ENCODE results near the gene UBE2M.

UBE2M gene

GRCh38 chr19:58538257-58539168, 19.9 kb downstream of the UBE2M start:
- DNase-seq, result peak; percentile 46

- no peak for DNase-seq
Measured at GRCh38 chr19:58536852-58537798, 21.3 kb downstream of the UBE2M start.

- DNase-seq, result no peak
Measured at GRCh38 chr19:58535857-58536256, 22.6 kb downstream of the UBE2M start.

GRCh38 chr19:58531034-58531840, 27.2 kb downstream of the UBE2M start:
- DNase-seq, result no peak

GRCh38 chr19:58529405-58529804, 29.0 kb downstream of the UBE2M start:
- no peak for DNase-seq

- DNase-seq, result no peak
Measured at GRCh38 chr19:58522709-58523108, 35.7 kb downstream of the UBE2M start.

- no peak for DNase-seq
Measured at GRCh38 chr19:58521651-58522050, 36.8 kb downstream of the UBE2M start.

- DNase-seq, result no peak
Measured at GRCh38 chr19:58520257-58520599, 38.2 kb downstream of the UBE2M start.

GRCh38 chr19:58519355-58520256, 38.8 kb downstream of the UBE2M start, which contains the start of gene ZBTB45:
Gene ZBTB45, minus strand, starts transcription at chr19:58519810. Its CDS starts 2,137 bp downstream, at chr19:58517673.
- peak; percentile 93 for DNase-seq

GRCh38 chr19:58519087-58519354, 39.4 kb downstream of the UBE2M start:
- DNase-seq, result peak; percentile 52

GRCh38 chr19:58518256-58519086, 39.9 kb downstream of the UBE2M start:
- DNase-seq, result no peak

- no peak for DNase-seq
Measured at GRCh38 chr19:58516964-58517833, 41.2 kb downstream of the UBE2M start.

- no peak for DNase-seq
Measured at GRCh38 chr19:58516246-58516836, 42.1 kb downstream of the UBE2M start.

GRCh38 chr19:58515259-58515658, 43.2 kb downstream of the UBE2M start:
- DNase-seq, result no peak

- DNase-seq, result no peak
Measured at GRCh38 chr19:58514564-58515022, 43.8 kb downstream of the UBE2M start.

GRCh38 chr19:58513694-58514563, 44.5 kb downstream of the UBE2M start:
- peak; percentile 94 for DNase-seq

GRCh38 chr19:58513213-58513693, 45.2 kb downstream of the UBE2M start:
- no peak for DNase-seq

All from CD4-positive, alpha-beta T cell treated with Interleukin-10 for 1 hour (primary cell).